Measurements from ENCODE around the gene MIDN. TPM values are rescaled to one million over a fixed set of nuclear protein-coding genes. Genes with fewer than 3 reads are reported as not detected.

Gene MIDN
- total RNA-seq, 1 experiment from 2014 or later: 125 TPM

GRCh38 chr19:1273263-1274041, 25.1 kb downstream of the MIDN start:
- Histone ChIP-seq H3K27me3 (replicated peaks; ENCODE audit: control insufficient read depth, insufficient read depth, low read length) (no peaks in the 10 kb centered on the region), H3K36me3 (ENCODE audit: control insufficient read depth, insufficient read depth, low read length) (peaks cover 2% of the 10 kb centered on the region; the same call in 1 of the 2 replicates), H3K4me1 (peaks cover 31% of the 10 kb centered on the region), H3K9me3 (no peaks in the 10 kb centered on the region), H3K4me3 (ENCODE audit: low read depth, low read length) (no peak overlapping the region)
- CTCF ChIA-PET: interaction anchor here (0.5 to 1.4 kb wide), 3 partner anchors 15 to 70 kb away, joined by 3 to 11 read pairs (median 3); no protein-coding TSS in a partner anchor
- no peaks in the 10 kb centered on the region for H3K9me3 Mint-ChIP-seq (ENCODE audit: unreplicated experiment)
- peaks cover 18% of the 10 kb centered on the region for H3K4me1 Mint-ChIP-seq (ENCODE audit: low read depth, unreplicated experiment)
- H3K36me3 Mint-ChIP-seq (ENCODE audit: insufficient read depth, unreplicated experiment): peaks cover 83% of the 10 kb centered on the region
- POLR2A ChIA-PET: interaction anchor here (0.7 kb wide), 1 partner anchor 90 kb away, joined by 3 read pairs; no protein-coding TSS in a partner anchor
- BruUV-seq (replicated peaks): TSS peak; percentile 43
- no peaks in the 10 kb centered on the region for H3K27me3 Mint-ChIP-seq (ENCODE audit: insufficient read depth, unreplicated experiment)
- intact Hi-C loops (cut with micrococcal nuclease; ENCODE audit: unreplicated experiment): no loop called here
- peak overlapping the region; percentile 83 for H3K4me3 Mint-ChIP-seq (ENCODE audit: unreplicated experiment)
- peak overlapping the region; percentile 91 for H3K27ac Mint-ChIP-seq (ENCODE audit: unreplicated experiment)
- TF ChIP-seq CTCF (IDR thresholded peaks at IDR 0.05; ENCODE audit: insufficient read depth in 1 of 2, low read depth in 1 of 2, low read length in 1 of 2, severe bottlenecking in 1 of 2, unreplicated experiment in 1 of 2): no peak
- DNase-seq: no peak

DNA sequence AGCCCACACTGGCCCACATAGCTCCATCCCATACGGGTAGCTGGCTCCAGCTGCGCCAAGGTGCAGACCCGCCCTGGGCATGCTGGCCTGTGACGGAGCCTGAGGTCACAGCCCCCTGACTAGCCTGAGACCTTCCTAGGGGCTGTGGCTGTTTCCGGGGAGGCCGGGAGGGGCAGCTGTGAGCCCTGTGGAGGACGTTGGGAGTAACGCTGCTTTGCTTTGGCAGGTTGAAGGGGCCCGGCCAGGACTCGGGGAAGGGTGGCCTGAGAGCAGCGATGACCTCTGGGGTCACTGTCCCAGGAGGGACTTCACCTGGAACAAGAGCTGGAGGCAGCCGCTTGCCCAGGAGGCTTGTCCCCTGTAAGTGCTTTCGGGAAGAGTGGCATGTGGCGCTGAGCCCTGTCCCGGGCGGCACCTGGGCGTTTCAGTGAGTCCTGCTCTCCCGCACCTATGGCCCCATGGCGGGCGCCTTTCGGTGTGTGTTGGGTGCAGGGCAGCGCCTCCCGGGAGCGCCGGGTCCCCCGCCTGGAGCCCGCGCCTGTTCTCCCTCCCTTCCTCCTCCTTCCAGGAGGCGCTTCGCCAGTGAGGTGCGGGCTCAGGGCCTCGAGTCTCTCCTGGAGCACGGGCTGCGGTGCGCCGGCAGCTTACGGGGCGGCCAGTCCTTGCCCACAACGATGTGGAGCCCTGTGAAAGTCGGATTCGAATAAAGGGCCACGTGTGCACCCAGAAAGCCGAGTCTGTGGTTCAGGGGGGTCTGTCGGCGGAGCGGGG, 25.9 kb downstream of the MIDN start:
- Mint-ChIP-seq H3K27ac (ENCODE audit: unreplicated experiment) (peak overlapping the region; percentile 91), H3K4me1 (ENCODE audit: low read depth, unreplicated experiment) (peaks cover 13% of the 10 kb centered on the region), H3K27me3 (ENCODE audit: insufficient read depth, unreplicated experiment) (no peaks in the 10 kb centered on the region), H3K9me3 (ENCODE audit: unreplicated experiment) (no peaks in the 10 kb centered on the region), H3K36me3 (ENCODE audit: insufficient read depth, unreplicated experiment) (peaks cover 84% of the 10 kb centered on the region), H3K4me3 (ENCODE audit: unreplicated experiment) (peak overlapping the region; percentile 83)
- CTCF ChIA-PET: interaction anchor here (0.5 to 1.4 kb wide), 3 partner anchors 16 to 71 kb away, joined by 3 to 11 read pairs (median 3); no protein-coding TSS in a partner anchor
- no TSS peak for BruUV-seq (replicated peaks)
- Histone ChIP-seq H3K9me3 (no peaks in the 10 kb centered on the region), H3K27me3 (replicated peaks; ENCODE audit: control insufficient read depth, insufficient read depth, low read length) (no peaks in the 10 kb centered on the region), H3K4me1 (peaks cover 27% of the 10 kb centered on the region), H3K36me3 (ENCODE audit: control insufficient read depth, insufficient read depth, low read length) (peaks cover 4% of the 10 kb centered on the region; the same call in 1 of the 2 replicates), H3K4me3 (ENCODE audit: low read depth, low read length) (no peak overlapping the region)
- DNase-seq: no peak
- POLR2A ChIA-PET: interaction anchor here (0.7 kb wide), 1 partner anchor 90 kb away, joined by 3 read pairs; no protein-coding TSS in a partner anchor
- intact Hi-C loops (cut with micrococcal nuclease; ENCODE audit: unreplicated experiment): no loop called here
- no peak for TF ChIP-seq CTCF (IDR thresholded peaks at IDR 0.05; ENCODE audit: insufficient read depth in 1 of 2, low read depth in 1 of 2, low read length in 1 of 2, severe bottlenecking in 1 of 2, unreplicated experiment in 1 of 2)

DNA sequence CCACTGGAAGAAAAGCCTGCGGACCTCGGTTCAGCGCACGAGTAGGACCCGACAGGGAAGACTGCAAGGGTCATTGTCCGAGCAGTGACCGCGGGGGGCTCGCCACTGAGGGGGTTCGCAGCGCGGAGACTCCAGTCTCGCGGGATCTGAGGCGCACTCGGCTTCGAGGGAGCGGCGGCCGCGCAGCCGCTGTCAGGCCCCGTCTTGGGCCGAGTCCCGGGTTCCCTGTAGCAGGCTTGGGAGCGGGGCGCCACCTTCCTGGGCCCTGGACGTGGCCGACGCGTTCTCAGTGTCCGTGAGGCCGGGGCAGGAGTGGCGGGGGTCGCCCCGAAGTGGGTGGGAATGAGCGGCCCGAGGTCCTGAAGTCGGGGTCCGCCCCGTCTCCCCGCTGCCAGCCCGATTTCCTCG, 26.5 kb downstream of the MIDN start:
- Mint-ChIP-seq H3K27me3 (ENCODE audit: insufficient read depth, unreplicated experiment) (no peaks in the 10 kb centered on the region), H3K36me3 (ENCODE audit: insufficient read depth, unreplicated experiment) (peaks cover 84% of the 10 kb centered on the region), H3K4me1 (ENCODE audit: low read depth, unreplicated experiment) (peaks cover 16% of the 10 kb centered on the region), H3K4me3 (ENCODE audit: unreplicated experiment) (peak overlapping the region; percentile 83), H3K9me3 (ENCODE audit: unreplicated experiment) (no peaks in the 10 kb centered on the region), H3K27ac (ENCODE audit: unreplicated experiment) (peak overlapping the region; percentile 91)
- Histone ChIP-seq H3K36me3 (ENCODE audit: control insufficient read depth, insufficient read depth, low read length) (peaks cover 5% of the 10 kb centered on the region; the same call in 1 of the 2 replicates), H3K4me1 (peaks cover 27% of the 10 kb centered on the region), H3K27me3 (replicated peaks; ENCODE audit: control insufficient read depth, insufficient read depth, low read length) (no peaks in the 10 kb centered on the region), H3K4me3 (ENCODE audit: low read depth, low read length) (peak overlapping the region; percentile 86), H3K9me3 (no peaks in the 10 kb centered on the region)
- intact Hi-C loops (cut with micrococcal nuclease; ENCODE audit: unreplicated experiment): loop anchor here (5.0 kb wide), 1 partner anchor 42 kb away; no protein-coding TSS in a partner anchor
- DNase-seq: no peak
- TF ChIP-seq CTCF (IDR thresholded peaks at IDR 0.05; ENCODE audit: insufficient read depth in 1 of 2, low read depth in 1 of 2, low read length in 1 of 2, severe bottlenecking in 1 of 2, unreplicated experiment in 1 of 2): no peak
- ChIA-PET POLR2A (interaction anchor here (0.5 to 1.0 kb wide), 7 partner anchors 9 to 489 kb away, joined by 3 to 9 read pairs (median 3); a partner anchor contains a TSS), CTCF (interaction anchor here (0.6 to 1.0 kb wide), 2 partner anchors 8 to 30 kb away, joined by 5 to 9 read pairs; no protein-coding TSS in a partner anchor)
- BruUV-seq (replicated peaks): no TSS peak

Measured in Caco-2 (cell line).